C4-2B (cell line): ENCODE data around the gene TMEM131L.

Experiments used
- ZFX ChIP-seq: fragments of 450-650 bp; IDR thresholded peaks from 2 replicates; pipeline ENCODE4 v1.6.1; 2017
- TF ChIP-seq, protein P1 (sequence below): fragments of 450-650 bp; conservative IDR thresholded peaks from 2 replicates; pipeline ENCODE4 v1.5.1; 2017; ENCODE audit warnings: mild to moderate bottlenecking

DNA sequence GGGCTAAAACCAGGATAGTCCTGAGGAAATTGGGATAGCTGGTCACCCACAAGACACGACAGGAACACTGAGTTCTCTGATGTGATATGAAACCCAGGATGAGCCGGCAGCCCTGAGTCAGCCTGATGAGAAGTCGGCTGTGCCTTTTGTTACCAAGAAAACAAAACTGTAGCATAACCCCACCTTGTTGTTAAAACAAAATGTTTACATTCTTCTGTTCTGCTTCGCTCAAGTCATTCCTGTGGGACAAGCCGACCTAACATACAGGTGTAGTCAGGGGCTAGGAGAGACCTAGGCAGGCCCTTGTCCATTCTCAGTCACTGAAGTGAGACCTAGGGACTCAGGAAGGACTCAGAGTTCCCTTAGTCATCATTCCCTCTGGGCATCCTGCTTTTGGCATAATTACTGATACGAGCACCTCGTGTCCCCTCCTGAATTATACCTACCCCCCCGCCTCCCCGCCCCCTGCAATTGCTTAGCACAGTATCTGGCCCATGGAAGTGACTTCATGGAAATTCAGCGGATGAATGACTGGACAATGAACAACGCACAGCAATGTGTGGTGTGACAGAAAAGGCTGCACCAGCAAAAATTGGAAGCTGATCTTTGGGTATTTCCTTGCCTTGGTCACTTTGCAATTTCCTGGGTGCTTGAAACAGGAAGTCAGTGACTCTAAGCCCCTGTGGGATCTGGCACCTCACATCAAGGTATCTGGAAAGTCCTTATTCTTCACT lies 186.1 kb downstream of the TMEM131L start:
- TF ChIP-seq, protein P1, sequence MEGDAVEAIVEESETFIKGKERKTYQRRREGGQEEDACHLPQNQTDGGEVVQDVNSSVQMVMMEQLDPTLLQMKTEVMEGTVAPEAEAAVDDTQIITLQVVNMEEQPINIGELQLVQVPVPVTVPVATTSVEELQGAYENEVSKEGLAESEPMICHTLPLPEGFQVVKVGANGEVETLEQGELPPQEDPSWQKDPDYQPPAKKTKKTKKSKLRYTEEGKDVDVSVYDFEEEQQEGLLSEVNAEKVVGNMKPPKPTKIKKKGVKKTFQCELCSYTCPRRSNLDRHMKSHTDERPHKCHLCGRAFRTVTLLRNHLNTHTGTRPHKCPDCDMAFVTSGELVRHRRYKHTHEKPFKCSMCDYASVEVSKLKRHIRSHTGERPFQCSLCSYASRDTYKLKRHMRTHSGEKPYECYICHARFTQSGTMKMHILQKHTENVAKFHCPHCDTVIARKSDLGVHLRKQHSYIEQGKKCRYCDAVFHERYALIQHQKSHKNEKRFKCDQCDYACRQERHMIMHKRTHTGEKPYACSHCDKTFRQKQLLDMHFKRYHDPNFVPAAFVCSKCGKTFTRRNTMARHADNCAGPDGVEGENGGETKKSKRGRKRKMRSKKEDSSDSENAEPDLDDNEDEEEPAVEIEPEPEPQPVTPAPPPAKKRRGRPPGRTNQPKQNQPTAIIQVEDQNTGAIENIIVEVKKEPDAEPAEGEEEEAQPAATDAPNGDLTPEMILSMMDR = no peak
- TF ChIP-seq ZFX = no peak
